Neural cell (in vitro differentiated cells): ENCODE measurements around the gene MAPK8IP3. TPM values are rescaled to one million over a fixed set of nuclear protein-coding genes. Genes with fewer than 3 reads are reported as not detected.
"Not testable (repeated sequence)": the region's sequence is repeated elsewhere in the genome, so short reads cannot be mapped to it uniquely, and the experiment has no call there.

Experiments used
- H2AFZ ChIP-seq: fragments of 200-600, 300-800 bp; sonication (generic), shearing (Covaris generic); 2 replicates; pipeline ENCODE4 v1.6.0; 2014; ENCODE audit warnings: low read depth, mild to moderate bottlenecking, antibody characterized with exemption, low read length, moderate library complexity
- H3F3A ChIP-seq: fragments of 200-600 bp; shearing (Covaris generic); 2 replicates; pipeline ENCODE4 v1.6.1; 2016; ENCODE audit warnings: mild to moderate bottlenecking, moderate library complexity, mixed read lengths, antibody characterized with exemption, low read length; ENCODE audit not compliant: insufficient read depth, poor library complexity, severe bottlenecking
- H3K27ac ChIP-seq: fragments of 200-600, 300-800 bp; sonication (generic), shearing (Covaris generic); 2 replicates; pipeline ENCODE4 v1.5.1; 2014; ENCODE audit warnings: mild to moderate bottlenecking, low read length, moderate library complexity
- H3K27me3 ChIP-seq: fragments of 300-800, 200-600 bp; sonication (generic), shearing (Covaris generic); 2 replicates; pipeline ENCODE4 v1.6.0; 2014; ENCODE audit warnings: mild to moderate bottlenecking, low read depth, low read length, moderate library complexity; ENCODE audit not compliant: insufficient read depth
- H3K36me3 ChIP-seq: fragments of 300-800, 200-600 bp; sonication (generic), shearing (Covaris generic); 2 replicates; pipeline ENCODE4 v1.5.1; 2014; ENCODE audit warnings: mild to moderate bottlenecking, antibody characterized with exemption, low read length, moderate library complexity; ENCODE audit not compliant: insufficient read depth
- H3K4me2 ChIP-seq: fragments of 300-800, 200-600 bp; sonication (generic), shearing (Covaris generic); 2 replicates; pipeline ENCODE4 v1.6.0; 2014; ENCODE audit warnings: mild to moderate bottlenecking, low read length
- H3K4me3 ChIP-seq: fragments of 300-800, 200-600 bp; sonication (generic), shearing (Covaris generic); 2 replicates; pipeline ENCODE4 v1.5.1; 2014; ENCODE audit warnings: mild to moderate bottlenecking, low read length, moderate library complexity
- H3K79me2 ChIP-seq: fragments of 200-600 bp; shearing (Covaris generic); replicated peaks from 2 replicates; pipeline ENCODE4 v1.6.0; 2014; ENCODE audit warnings: mild to moderate bottlenecking, low read length, moderate library complexity; ENCODE audit not compliant: insufficient read depth
- H3K9ac ChIP-seq: fragments of 300-800, 200-600 bp; sonication (generic), shearing (Covaris generic); 2 replicates; pipeline ENCODE4 v1.6.1; 2016; ENCODE audit warnings: mild to moderate bottlenecking, low read length, mixed read lengths
- H3K9me2 ChIP-seq: fragments of 200-600 bp; shearing (Covaris generic); 2 replicates; pipeline ENCODE4 v1.6.1; 2016; ENCODE audit warnings: mild to moderate bottlenecking, low read length, mixed read lengths; ENCODE audit not compliant: insufficient read depth
- H3K9me3 ChIP-seq: fragments of 200-600, 300-800 bp; sonication (generic), shearing (Covaris generic); 2 replicates; pipeline ENCODE4 v1.6.1; 2016; ENCODE audit warnings: mild to moderate bottlenecking, mixed run types, low read length, moderate library complexity, mixed read lengths
- H4K20me1 ChIP-seq: fragments of 200-600 bp; shearing (Covaris generic); 2 replicates; pipeline ENCODE4 v1.6.1; 2016; ENCODE audit warnings: mild to moderate bottlenecking, mixed run types; ENCODE audit not compliant: insufficient read depth
- EP300 ChIP-seq: fragments of 450-650 bp; conservative IDR thresholded peaks from 2 replicates; pipeline ENCODE4 v1.6.1; 2014; ENCODE audit warnings: antibody characterized with exemption, mild to moderate bottlenecking, moderate library complexity; ENCODE audit not compliant: poor library complexity, severe bottlenecking
- EZH2 ChIP-seq: fragments of 200-600, 300-800 bp; shearing (Covaris generic), sonication (generic); IDR thresholded peaks from 2 replicates; pipeline ENCODE4 v1.6.1; 2014; ENCODE audit warnings: antibody characterized with exemption, low read length, borderline replicate concordance, mild to moderate bottlenecking; ENCODE audit not compliant: insufficient read depth, poor library complexity, severe bottlenecking
- MXI1 ChIP-seq: fragments of 450-650 bp; conservative IDR thresholded peaks from 2 replicates; pipeline ENCODE4 v1.6.1; 2014; ENCODE audit warnings: antibody characterized with exemption, mild to moderate bottlenecking; ENCODE audit not compliant: poor library complexity, severe bottlenecking
- POLR2AphosphoS5 ChIP-seq: IDR thresholded peaks from 2 replicates; pipeline ENCODE4 v1.6.1; 2012
- RAD21 ChIP-seq: fragments of 450-650 bp; conservative IDR thresholded peaks from 2 replicates; pipeline ENCODE4 v1.6.1; 2014; ENCODE audit warnings: antibody characterized with exemption, mild to moderate bottlenecking, moderate library complexity
- SMC3 ChIP-seq: fragments of 450-650 bp; conservative IDR thresholded peaks from 2 replicates; pipeline ENCODE4 v1.6.1; 2014; ENCODE audit warnings: antibody characterized with exemption, mild to moderate bottlenecking, moderate library complexity; ENCODE audit not compliant: poor library complexity
- TAF1 ChIP-seq: IDR thresholded peaks from 2 replicates; pipeline ENCODE4 v1.6.1; 2012; ENCODE audit warnings: low read depth
- polyA plus RNA-seq: library from polyadenylated mRNA; depleted of rRNA; stranded (reverse); fragments of >200 nt; gene quantifications from 2 replicates; pipeline ENCODE4 v1.2.3, GENCODE V29; 2014
- TF ChIP-seq, protein P1 (sequence below): IDR thresholded peaks from 2 replicates; pipeline ENCODE4 v1.6.1; 2012; ENCODE audit warnings: borderline replicate concordance
- TF ChIP-seq, protein P2 (sequence below): fragments of 450-650 bp; IDR thresholded peaks from 2 replicates; pipeline ENCODE4 v1.5.1; 2014; ENCODE audit warnings: antibody characterized with exemption, mild to moderate bottlenecking, moderate library complexity; ENCODE audit not compliant: poor library complexity, severe bottlenecking

Gene MAPK8IP3
- polyA plus RNA-seq, 1 donor from 2014 or later: 51.0 TPM

DNA sequence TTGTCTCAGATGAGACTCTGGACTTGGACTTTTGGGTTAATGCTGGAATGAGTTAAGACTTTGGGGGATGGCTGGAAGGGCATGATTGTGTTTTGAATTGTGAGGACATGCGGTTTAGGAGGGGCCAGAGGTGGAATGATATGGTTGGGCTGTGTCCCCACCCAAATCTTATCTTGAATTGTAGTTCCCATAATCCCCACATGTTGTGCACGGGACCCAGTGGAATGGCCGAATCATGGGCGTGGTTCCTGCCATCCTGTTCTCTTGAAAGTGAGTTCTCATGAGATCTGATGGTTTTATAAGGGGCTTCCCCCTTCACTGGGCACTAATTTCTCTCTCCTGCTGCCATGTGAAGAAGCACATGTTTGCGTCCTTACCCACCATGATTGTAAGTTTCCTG lies 93.3 kb downstream of the MAPK8IP3 start:
- H3K36me3 ChIP-seq, H3K9me2 ChIP-seq, H3K27ac ChIP-seq, H3K4me3 ChIP-seq, H4K20me1 ChIP-seq, H3K4me2 ChIP-seq, H3K9ac ChIP-seq, H3F3A ChIP-seq, H3K9me3 ChIP-seq, H3K79me2 ChIP-seq, H2AFZ ChIP-seq, H3K27me3 ChIP-seq: not testable (repeated sequence)

DNA sequence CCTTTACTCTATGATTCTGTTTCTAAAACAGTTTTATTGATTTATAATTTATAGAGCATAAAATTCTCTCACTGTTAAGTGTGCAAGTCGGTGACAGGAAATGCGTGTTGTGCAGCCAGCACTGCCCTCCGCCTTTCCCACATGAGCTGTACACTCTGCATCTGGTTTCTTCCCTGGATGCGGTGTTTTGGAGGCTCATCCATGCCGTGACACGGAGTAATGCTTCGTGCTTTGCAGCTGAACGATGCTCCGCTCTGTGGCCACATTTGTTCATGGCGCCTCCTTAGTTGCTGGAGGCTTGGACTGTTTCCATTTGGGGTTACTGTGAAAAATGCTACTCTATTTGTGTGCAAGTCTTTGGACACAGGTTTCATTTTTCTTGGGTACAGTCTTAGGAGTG lies 94.7 kb downstream of the MAPK8IP3 start:
- Histone ChIP-seq H3K9ac (no peak overlapping the region), H3K4me3 (no peak overlapping the region), H2AFZ (no peak overlapping the region), H3K79me2 (no peaks in the 10 kb centered on the region), H3F3A (no peaks in the 10 kb centered on the region), H3K9me3 (no peaks in the 10 kb centered on the region), H3K27ac (no peak overlapping the region), H4K20me1 (no peaks in the 10 kb centered on the region), H3K4me2 (no peak overlapping the region), H3K9me2 (no peaks in the 10 kb centered on the region), H3K36me3 (no peaks in the 10 kb centered on the region), H3K27me3 (no peaks in the 10 kb centered on the region)
- TF ChIP-seq POLR2AphosphoS5 (no peak), TAF1 (no peak), EP300 (no peak)

DNA sequence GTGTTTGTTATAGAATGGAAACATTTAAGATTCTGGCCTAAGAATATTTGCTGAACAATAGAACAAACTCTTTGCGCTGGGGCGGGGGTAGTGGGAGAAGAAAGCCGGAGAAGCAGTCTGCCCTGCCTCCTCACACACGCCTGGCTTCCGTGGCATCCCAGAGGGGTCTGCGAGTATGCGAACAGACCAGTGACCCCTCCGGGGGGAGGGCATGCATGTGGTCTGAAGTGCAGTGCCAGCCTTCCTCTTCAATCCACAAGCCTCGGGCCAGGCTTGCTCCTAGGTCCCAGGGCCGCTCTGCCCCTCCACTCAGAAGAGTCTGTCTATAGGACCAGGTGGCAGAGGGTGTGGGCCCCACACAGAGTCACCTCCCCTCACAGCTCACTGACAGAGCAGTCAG lies 101.6 kb downstream of the MAPK8IP3 start:
- Histone ChIP-seq H2AFZ (no peak overlapping the region), H3K27ac (no peak overlapping the region), H3K9me2 (no peaks in the 10 kb centered on the region)

More for the DNA sequence above, 101.6 kb downstream of the MAPK8IP3 start:
- no peaks in the 10 kb centered on the region for H3K27me3 ChIP-seq
- H3K4me2 ChIP-seq: no peak overlapping the region
- no peaks in the 10 kb centered on the region for H3K36me3 ChIP-seq
- no peaks in the 10 kb centered on the region for H3F3A ChIP-seq
- H3K4me3 ChIP-seq: no peak overlapping the region
- H3K9ac ChIP-seq: no peak overlapping the region
- no peaks in the 10 kb centered on the region for H3K9me3 ChIP-seq
- no peaks in the 10 kb centered on the region for H3K79me2 ChIP-seq
- no peaks in the 10 kb centered on the region for H4K20me1 ChIP-seq
- TF ChIP-seq, protein P1, sequence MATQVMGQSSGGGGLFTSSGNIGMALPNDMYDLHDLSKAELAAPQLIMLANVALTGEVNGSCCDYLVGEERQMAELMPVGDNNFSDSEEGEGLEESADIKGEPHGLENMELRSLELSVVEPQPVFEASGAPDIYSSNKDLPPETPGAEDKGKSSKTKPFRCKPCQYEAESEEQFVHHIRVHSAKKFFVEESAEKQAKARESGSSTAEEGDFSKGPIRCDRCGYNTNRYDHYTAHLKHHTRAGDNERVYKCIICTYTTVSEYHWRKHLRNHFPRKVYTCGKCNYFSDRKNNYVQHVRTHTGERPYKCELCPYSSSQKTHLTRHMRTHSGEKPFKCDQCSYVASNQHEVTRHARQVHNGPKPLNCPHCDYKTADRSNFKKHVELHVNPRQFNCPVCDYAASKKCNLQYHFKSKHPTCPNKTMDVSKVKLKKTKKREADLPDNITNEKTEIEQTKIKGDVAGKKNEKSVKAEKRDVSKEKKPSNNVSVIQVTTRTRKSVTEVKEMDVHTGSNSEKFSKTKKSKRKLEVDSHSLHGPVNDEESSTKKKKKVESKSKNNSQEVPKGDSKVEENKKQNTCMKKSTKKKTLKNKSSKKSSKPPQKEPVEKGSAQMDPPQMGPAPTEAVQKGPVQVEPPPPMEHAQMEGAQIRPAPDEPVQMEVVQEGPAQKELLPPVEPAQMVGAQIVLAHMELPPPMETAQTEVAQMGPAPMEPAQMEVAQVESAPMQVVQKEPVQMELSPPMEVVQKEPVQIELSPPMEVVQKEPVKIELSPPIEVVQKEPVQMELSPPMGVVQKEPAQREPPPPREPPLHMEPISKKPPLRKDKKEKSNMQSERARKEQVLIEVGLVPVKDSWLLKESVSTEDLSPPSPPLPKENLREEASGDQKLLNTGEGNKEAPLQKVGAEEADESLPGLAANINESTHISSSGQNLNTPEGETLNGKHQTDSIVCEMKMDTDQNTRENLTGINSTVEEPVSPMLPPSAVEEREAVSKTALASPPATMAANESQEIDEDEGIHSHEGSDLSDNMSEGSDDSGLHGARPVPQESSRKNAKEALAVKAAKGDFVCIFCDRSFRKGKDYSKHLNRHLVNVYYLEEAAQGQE: no peak
- TF ChIP-seq, protein P2, sequence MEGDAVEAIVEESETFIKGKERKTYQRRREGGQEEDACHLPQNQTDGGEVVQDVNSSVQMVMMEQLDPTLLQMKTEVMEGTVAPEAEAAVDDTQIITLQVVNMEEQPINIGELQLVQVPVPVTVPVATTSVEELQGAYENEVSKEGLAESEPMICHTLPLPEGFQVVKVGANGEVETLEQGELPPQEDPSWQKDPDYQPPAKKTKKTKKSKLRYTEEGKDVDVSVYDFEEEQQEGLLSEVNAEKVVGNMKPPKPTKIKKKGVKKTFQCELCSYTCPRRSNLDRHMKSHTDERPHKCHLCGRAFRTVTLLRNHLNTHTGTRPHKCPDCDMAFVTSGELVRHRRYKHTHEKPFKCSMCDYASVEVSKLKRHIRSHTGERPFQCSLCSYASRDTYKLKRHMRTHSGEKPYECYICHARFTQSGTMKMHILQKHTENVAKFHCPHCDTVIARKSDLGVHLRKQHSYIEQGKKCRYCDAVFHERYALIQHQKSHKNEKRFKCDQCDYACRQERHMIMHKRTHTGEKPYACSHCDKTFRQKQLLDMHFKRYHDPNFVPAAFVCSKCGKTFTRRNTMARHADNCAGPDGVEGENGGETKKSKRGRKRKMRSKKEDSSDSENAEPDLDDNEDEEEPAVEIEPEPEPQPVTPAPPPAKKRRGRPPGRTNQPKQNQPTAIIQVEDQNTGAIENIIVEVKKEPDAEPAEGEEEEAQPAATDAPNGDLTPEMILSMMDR: no peak
- TF ChIP-seq RAD21: no peak
- no peak for TF ChIP-seq MXI1
- no peak for TF ChIP-seq POLR2AphosphoS5
- TF ChIP-seq SMC3: no peak
- no peak for TF ChIP-seq EP300
- TF ChIP-seq EZH2: no peak
